Naive thymus-derived CD8-positive, alpha-beta T cell (primary cell): ENCODE data around the gene TIMP4. TPM values are rescaled to one million over a fixed set of nuclear protein-coding genes. Genes with fewer than 3 reads are reported as not detected.

ENCODE experiments used
- ATAC-seq, 2 donors: fragments of 150-1000 bp; cut with Tn5 transposase in 1 of 2; sonication (Bioruptor Pico), chemical (Tn5 transposase) in 1 of 2; 1 replicate in 1 of 2; 2 replicates in 1 of 2; pipeline ENCODE4 v1.10.0; 2021; ENCODE audit warnings: mild to moderate bottlenecking in 2 of 2, moderate library complexity in 2 of 2
- POLR2A ChIA-PET: fragments of 350-600 bp; sonication (Branson Sonifier 250); formaldehyde crosslinking; loops from one replicate; lab custom pipeline; 2021; ENCODE audit warnings: antibody characterized with exemption; lab: Charles Lee
- DNase-seq, 10 donors: peaks; one replicate each; pipeline versions ENCODE4 v3.0.0 to v3.0.0-alpha.2; 2020 to 2022
- H3K27ac Mint-ChIP-seq, 10 donors: one replicate each; pipeline ENCODE4 v1.8.0; 2020 to 2022; ENCODE audit warnings: mild to moderate bottlenecking in 10 of 10, mixed read lengths in 10 of 10, moderate library complexity in 4 of 10, inconsistent platforms in 1 of 10
- H3K27me3 Mint-ChIP-seq, 5 donors: one replicate each; pipeline ENCODE4 v1.8.0; 2021 to 2022; ENCODE audit warnings: mixed read lengths in 5 of 5
- H3K36me3 Mint-ChIP-seq, 3 donors: one replicate each; pipeline ENCODE4 v1.8.0; 2020 to 2022; ENCODE audit warnings: mixed read lengths in 3 of 3, mild to moderate bottlenecking in 2 of 3, inconsistent platforms in 1 of 3
- H3K4me1 Mint-ChIP-seq, 4 donors: one replicate each; pipeline ENCODE4 v1.8.0; 2021 to 2022; ENCODE audit warnings: mixed read lengths in 4 of 4
- H3K4me3 Mint-ChIP-seq, 10 donors: one replicate each; pipeline ENCODE4 v1.8.0; 2020 to 2022; ENCODE audit warnings: mild to moderate bottlenecking in 10 of 10, mixed read lengths in 10 of 10, moderate library complexity in 6 of 10, inconsistent platforms in 1 of 10
- H3K9me3 Mint-ChIP-seq, 9 donors: one replicate each; pipeline ENCODE4 v1.8.0; 2020 to 2022; ENCODE audit warnings: mixed read lengths in 9 of 9, mild to moderate bottlenecking in 3 of 9, inconsistent platforms in 1 of 9, moderate library complexity in 1 of 9
- polyA plus RNA-seq, 3 donors: library from polyadenylated mRNA; unstranded; fragments of 300-500 nt; fragmentation: Illumina TruSeq; gene quantifications; one replicate each; pipeline ENCODE4 v1.2.3, GENCODE V29; 2021
- total RNA-seq, 8 experiments: library from RNA in 2 of 8; stranded (reverse) in 2 of 8; gene quantifications; one replicate each; pipeline ENCODE4 v1.2.3 and lab custom pipeline; 2021 to 2026

Gene TIMP4
- total and polyA plus RNA-seq, 5 experiments from 2014 or later: not detected

DNA sequence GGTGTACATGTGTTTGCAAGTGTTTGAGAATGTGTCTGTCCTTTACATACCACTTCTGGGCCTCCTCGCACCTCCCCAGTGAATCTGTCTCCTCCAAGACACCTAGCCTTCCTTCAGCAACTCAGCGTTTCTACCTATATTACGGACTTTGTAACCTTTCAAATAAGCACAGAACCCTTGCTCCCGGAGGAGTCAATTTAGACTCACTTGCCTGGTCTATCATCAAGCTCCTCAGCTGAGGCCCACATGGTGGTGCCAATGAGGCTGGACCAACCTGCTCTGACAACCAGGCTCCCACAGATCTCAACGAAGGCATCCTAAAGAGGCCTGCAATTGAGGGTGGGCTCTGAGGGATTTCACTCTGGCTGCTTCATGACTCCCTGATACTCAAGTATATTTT is 32.8 kb upstream of the TIMP4 start:
- Mint-ChIP-seq H3K4me1 (peaks cover 6 to 18% (median 10%) of the 10 kb centered on the region in 4 donors), H3K27ac (peak overlapping the region in 1 of 10 donors; percentile 47), H3K4me3 (no peak overlapping the region), H3K36me3 (no peaks in the 10 kb centered on the region), H3K9me3 (no peaks in the 10 kb centered on the region), H3K27me3 (peaks cover 0 to 4% (median 0%) of the 10 kb centered on the region in 5 donors)
- POLR2A ChIA-PET: no interaction called here
- DNase-seq (no peak), ATAC-seq (no peak)

DNA sequence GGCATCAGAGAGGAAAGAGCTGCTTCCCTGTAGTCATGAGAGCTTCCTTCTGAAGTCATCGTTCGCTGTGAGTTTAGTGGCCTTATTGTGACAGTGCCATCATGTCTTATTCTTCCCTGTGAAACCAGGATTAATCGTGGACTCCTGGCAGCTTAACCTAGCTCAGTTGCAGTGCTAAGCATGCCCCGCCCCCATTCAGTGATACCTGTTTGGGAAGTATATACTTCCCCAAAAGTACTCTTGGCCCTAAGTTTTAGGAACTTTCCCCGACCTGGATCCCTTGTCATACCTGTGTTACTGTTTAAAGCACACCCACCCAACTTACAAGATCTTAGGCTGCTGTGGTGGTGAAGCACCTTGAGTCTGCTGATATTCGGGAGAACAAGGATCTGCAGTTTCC is 32.1 kb upstream of the TIMP4 start:
- Mint-ChIP-seq H3K36me3 (no peaks in the 10 kb centered on the region), H3K4me3 (no peak overlapping the region), H3K27me3 (peaks cover 0 to 4% (median 0%) of the 10 kb centered on the region in 5 donors), H3K4me1 (peaks cover 6 to 18% (median 10%) of the 10 kb centered on the region in 4 donors), H3K27ac (no peak overlapping the region), H3K9me3 (no peaks in the 10 kb centered on the region)
- no peak for ATAC-seq
- no peak for DNase-seq
- POLR2A ChIA-PET: no interaction called here

DNA sequence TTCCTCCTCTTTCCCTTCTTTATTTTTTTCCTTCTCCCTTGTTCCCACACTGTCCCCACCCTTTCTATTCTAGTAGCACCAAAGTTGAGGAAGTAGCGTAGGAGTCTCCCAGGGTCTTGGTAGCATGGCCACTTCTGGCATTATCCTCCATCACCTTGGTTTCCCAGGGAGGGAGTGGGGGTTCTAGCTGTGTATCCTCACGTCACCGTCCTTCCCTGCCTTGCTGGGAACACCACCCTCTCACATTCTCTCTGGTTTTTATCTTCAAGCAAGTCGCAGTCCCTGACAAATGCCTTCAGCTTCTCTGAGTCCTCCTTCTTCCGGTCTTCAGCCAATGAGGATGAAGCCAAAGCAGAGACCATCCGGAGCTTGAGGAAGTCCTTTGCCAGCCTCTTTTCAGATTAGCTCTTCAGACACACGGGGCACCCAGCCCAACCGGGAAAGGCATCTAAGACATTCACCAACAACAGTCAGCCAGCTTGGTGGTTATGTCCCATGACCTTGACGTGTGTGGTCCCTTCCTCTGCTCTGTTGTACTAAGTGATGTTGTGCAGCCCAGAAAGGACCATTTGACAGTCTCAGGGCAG is 31.6 kb upstream of the TIMP4 start:
- H3K9me3 Mint-ChIP-seq: no peaks in the 10 kb centered on the region
- no peak for ATAC-seq
- no peak overlapping the region for H3K4me3 Mint-ChIP-seq
- H3K27me3 Mint-ChIP-seq: peaks cover 0 to 4% (median 0%) of the 10 kb centered on the region in 5 donors
- no peaks in the 10 kb centered on the region for H3K36me3 Mint-ChIP-seq
- no peak for DNase-seq
- peaks cover 6 to 18% (median 10%) of the 10 kb centered on the region in 4 donors for H3K4me1 Mint-ChIP-seq
- peak overlapping the region in 1 of 10 donors; percentile 4 for H3K27ac Mint-ChIP-seq
- POLR2A ChIA-PET: no interaction called here

DNA sequence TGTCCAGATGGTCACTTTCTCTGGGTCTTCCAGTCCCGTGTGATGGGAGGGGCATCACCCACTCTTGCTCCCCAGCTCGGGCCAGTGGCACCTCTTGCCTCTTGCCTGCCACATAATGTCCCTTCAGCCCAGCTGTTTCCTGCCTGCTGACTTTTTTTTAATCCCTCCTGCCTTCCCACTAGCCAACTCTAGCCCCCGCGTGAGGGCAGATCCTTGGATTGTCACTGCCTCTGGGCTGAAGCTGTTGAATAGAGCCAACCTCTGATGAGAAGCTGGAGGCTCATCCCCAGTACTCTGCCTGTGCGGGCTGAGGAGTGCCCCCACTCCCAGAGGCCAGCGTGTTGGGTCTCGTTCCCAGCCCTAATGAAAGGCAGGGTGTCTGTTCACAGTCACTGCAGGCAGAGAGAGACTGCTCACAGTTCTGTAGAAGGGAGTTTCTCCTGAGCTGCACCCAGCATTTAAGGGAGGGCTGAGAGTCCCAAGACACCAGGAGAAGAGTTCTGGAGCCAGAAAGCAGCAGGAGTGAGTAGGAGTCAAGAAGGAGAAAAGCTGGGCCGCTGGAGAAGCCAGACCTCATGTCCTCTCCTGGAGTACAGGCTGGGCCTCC is 30.1 kb upstream of the TIMP4 start:
- Mint-ChIP-seq H3K27me3 (peaks cover 0 to 4% (median 0%) of the 10 kb centered on the region in 5 donors), H3K36me3 (no peaks in the 10 kb centered on the region), H3K27ac (peak overlapping the region in 1 of 10 donors; percentile 55), H3K4me1 (peaks cover 6 to 15% (median 10%) of the 10 kb centered on the region in 4 donors), H3K9me3 (no peaks in the 10 kb centered on the region), H3K4me3 (no peak overlapping the region)
- DNase-seq: no peak
- no peak for ATAC-seq
- POLR2A ChIA-PET: no interaction called here

DNA sequence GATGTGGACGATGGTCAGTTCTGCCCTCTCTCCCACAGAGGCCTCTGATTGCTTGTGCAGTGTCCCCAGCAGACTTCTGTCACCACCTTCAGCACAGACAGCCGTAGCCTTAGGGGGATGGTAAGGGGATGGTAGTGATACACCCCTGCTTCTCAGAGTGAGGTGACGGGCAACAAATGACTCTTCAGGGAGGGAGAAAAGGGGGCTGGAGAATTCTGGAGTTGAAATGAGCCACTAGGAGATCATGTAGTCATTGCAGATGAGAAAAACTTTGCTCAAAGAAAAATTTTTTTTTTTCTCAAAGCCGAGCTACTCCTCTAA is 29.6 kb upstream of the TIMP4 start:
- Mint-ChIP-seq H3K36me3 (no peaks in the 10 kb centered on the region), H3K9me3 (no peaks in the 10 kb centered on the region), H3K4me1 (peaks cover 6 to 15% (median 10%) of the 10 kb centered on the region in 4 donors), H3K4me3 (no peak overlapping the region), H3K27ac (no peak overlapping the region), H3K27me3 (peaks cover 0 to 4% (median 0%) of the 10 kb centered on the region in 5 donors)
- POLR2A ChIA-PET: no interaction called here
- ATAC-seq: no peak
- DNase-seq: no peak

DNA sequence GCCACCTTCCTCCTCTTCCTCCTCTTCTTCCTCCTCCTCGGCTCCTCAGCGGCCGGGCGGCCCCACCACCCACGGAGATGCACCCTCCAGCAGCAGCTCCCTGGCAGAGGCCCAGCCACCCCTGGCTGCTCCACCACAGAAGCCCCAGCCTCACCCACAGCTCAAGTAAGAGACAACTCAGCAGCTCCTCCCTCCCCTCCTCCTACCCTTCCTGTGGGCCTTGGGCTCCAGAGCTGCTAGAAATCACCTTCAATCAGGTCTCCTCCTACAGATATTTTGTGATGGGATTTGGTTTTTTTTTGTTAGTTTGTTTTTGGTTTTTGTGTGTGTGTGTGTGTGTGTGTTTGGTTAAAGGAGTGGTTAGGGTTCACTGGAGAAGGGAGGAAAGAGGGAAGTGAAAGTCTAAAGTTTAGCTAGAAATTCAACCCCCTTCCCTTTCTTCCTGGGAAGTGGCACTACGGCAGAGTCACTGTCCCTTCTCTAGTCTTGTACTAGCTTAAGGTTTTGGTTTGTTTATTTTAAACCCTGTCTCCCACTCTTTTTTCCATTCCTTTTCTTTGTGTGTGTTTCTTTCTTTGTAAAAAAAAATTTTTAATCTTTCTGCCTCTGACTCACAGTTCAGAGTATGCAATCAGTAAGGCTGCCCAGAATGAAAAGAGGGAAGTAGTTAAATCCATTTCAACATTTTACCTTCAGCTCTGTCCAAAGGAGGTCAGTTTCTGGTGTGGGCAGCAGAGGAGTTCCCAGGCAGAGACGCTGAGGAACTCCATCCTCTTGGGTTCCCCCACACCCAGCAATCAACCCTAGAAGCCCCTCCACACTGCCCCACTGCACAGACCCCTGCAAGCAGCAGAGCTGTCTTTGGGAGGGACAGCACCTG is 29.0 kb upstream of the TIMP4 start:
- H3K27ac Mint-ChIP-seq: peak overlapping the region in 4 of 10 donors; percentile 46 to 87 (median 62)
- no peaks in the 10 kb centered on the region for H3K36me3 Mint-ChIP-seq
- H3K27me3 Mint-ChIP-seq: peaks cover 0 to 4% (median 0%) of the 10 kb centered on the region in 5 donors
- H3K4me1 Mint-ChIP-seq: peaks cover 6 to 15% (median 10%) of the 10 kb centered on the region in 4 donors
- peak overlapping the region in 3 of 10 donors; percentile 20 to 51 (median 40) for H3K4me3 Mint-ChIP-seq
- ATAC-seq (peak; percentile 42 to 58), DNase-seq (peak in 2 of 10 donors; percentile 0 to 19)
- no peaks in the 10 kb centered on the region for H3K9me3 Mint-ChIP-seq
- POLR2A ChIA-PET: no interaction called here

DNA sequence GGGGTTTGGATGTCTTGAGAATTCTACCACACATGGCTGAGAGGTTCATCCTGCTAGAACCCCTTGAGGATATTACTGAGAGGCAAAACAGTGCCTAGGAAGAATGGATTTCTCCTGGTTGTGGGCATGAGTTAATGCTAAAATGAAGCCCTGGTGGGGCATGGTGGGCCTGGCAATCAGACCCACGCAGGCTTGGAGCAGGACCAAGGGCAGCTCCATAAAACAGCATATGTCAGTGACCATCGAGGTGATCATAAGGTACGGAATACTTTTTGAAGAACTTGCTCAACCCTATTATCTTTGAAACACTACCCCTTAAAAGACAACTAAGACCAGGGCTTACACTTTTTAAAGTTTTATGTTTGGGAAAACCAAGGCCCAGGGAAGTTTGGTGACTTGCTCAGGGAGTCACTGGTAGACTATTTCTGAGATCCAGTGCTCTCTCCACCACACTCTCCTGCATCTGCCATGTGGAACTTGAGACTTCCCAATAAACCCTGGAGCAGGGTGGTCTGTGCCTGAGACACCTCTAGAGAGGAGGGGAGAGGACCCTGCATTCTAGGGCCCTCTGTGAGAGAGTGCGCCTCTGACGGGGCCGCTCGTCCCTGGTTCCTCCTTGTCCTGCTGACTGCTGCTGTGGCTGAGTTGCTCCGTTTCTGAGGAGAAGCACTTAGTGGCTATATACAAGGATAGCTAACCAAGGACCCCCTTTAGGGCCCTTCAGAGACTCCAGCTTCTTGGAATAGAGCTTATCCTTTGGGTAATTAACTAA is 28.0 kb upstream of the TIMP4 start:
- H3K36me3 Mint-ChIP-seq: no peaks in the 10 kb centered on the region
- H3K4me1 Mint-ChIP-seq: peaks cover 4 to 15% (median 10%) of the 10 kb centered on the region in 4 donors
- peak overlapping the region in 1 of 10 donors; percentile 46 for H3K27ac Mint-ChIP-seq
- no peaks in the 10 kb centered on the region for H3K9me3 Mint-ChIP-seq
- POLR2A ChIA-PET: no interaction called here
- H3K4me3 Mint-ChIP-seq: no peak overlapping the region
- peaks cover 0 to 4% (median 0%) of the 10 kb centered on the region in 5 donors for H3K27me3 Mint-ChIP-seq
- no peak for ATAC-seq
- DNase-seq: no peak

DNA sequence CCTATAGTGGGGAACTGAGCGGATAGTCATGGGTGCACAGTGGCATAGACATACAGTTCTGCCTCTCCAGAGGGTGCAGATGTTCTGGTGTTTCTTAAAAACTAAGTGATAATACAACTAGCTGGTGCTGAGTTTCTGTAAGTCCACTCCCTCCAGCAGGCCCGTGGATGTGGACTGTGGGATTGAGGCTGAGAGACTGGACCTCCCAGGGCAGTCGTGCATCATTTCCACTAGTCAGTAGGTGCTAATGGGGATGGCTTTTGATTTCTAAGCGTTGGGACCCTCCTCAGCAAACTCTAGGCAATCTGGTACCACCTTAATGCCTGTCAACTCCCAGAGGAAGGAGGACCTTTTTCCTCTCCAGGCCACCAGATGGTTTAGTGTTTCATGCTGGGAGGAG is 27.3 kb upstream of the TIMP4 start:
- no peak overlapping the region for H3K27ac Mint-ChIP-seq
- DNase-seq: no peak
- no peaks in the 10 kb centered on the region for H3K9me3 Mint-ChIP-seq
- peaks cover 6 to 15% (median 10%) of the 10 kb centered on the region in 4 donors for H3K4me1 Mint-ChIP-seq
- no peaks in the 10 kb centered on the region for H3K36me3 Mint-ChIP-seq
- POLR2A ChIA-PET: no interaction called here
- H3K4me3 Mint-ChIP-seq: no peak overlapping the region
- ATAC-seq: no peak
- peaks cover 0 to 4% (median 0%) of the 10 kb centered on the region in 5 donors for H3K27me3 Mint-ChIP-seq

DNA sequence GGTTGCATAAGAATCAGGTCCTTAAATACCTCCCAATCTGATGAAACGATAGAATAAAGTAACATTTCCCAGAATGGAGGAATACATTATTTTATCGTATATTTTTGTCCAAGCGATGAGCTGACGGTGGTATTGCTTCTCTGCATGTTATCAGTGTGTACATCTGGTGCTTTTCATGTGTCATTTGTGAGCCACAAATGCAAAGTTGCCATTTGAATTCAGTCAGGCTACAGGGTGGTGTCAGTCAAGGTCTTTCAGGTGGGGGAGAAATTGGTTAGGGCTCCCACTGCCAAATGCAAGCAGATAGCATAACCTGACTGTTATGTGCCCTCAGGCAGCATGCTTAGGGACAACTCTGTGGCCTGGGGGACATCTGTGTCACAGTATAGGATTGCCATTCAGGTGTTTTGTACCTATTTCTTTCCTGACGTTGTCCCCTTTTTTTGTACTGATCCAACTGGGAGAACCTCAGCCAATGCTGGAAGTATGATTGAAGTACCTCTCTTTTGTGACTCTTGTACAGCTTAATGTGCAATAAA is 26.5 kb upstream of the TIMP4 start:
- H3K27me3 Mint-ChIP-seq: peaks cover 0 to under 1% (median 0%) of the 10 kb centered on the region in 5 donors
- DNase-seq: no peak
- no peak for ATAC-seq
- H3K4me3 Mint-ChIP-seq: no peak overlapping the region
- no peak overlapping the region for H3K27ac Mint-ChIP-seq
- no peaks in the 10 kb centered on the region for H3K36me3 Mint-ChIP-seq
- H3K9me3 Mint-ChIP-seq: no peaks in the 10 kb centered on the region
- POLR2A ChIA-PET: no interaction called here
- H3K4me1 Mint-ChIP-seq: peaks cover 6 to 15% (median 10%) of the 10 kb centered on the region in 4 donors

DNA sequence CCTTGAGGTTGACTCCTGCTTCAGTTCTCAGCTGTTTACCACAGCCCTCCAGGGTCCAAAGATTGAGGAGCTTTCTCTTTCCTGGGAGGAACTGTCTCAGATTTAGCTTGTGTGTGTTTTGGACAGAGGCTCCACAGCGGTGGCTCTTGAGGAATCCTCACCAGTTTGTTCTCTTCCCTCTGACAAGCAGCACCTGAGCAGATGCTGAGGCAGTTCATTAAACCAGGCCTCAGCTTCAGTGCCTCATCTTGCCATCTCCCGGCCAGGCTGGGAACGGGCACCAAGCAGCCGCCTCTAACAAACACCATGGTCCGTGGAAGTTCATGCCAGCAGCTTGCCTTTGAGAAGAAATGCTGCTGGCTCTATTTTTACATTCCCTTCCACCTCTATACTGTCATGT is 25.8 kb upstream of the TIMP4 start:
- no peak overlapping the region for H3K27ac Mint-ChIP-seq
- no peaks in the 10 kb centered on the region for H3K27me3 Mint-ChIP-seq
- peaks cover 6 to 15% (median 10%) of the 10 kb centered on the region in 4 donors for H3K4me1 Mint-ChIP-seq
- no peak overlapping the region for H3K4me3 Mint-ChIP-seq
- DNase-seq: no peak
- POLR2A ChIA-PET: no interaction called here
- H3K9me3 Mint-ChIP-seq: no peaks in the 10 kb centered on the region
- ATAC-seq: no peak
- H3K36me3 Mint-ChIP-seq: no peaks in the 10 kb centered on the region

DNA sequence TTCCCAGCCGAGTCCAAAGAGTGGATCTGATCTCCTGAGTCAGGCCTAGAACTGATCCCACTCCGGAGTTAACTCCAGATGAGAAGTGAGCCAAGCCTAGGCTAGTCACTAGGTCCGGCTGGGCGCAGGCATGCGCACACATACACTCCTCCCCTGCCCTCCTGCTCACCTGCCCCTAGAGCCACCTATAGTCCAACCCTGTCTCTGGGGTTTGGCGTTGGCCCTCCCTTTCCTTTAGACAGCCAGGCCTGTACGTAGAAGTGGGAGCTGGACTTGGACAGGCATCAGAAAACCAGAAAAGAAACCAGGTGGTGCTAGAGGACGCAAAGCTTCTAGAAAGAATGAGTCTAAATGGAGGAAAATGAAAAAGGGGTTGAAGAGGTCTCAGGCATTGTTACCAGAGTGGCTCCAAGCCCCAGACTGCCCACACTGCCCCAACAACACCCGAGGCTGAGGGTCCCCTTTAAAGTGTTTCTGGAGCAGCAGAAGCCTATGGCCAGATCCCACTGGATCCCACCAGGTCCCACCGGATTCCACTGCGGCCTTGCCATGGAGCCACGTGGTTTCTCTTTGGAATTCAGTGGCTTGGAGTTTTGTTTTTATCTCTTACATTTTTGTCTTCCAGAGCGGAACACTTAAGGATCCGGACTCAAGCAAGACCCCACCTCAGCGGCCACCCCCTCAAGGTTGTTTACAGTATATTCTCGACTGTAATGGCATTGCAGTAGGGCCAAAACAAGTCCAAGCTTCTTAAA is 24.2 kb upstream of the TIMP4 start:
- no peak overlapping the region for H3K27ac Mint-ChIP-seq
- DNase-seq (no peak), ATAC-seq (no peak)
- no peaks in the 10 kb centered on the region for H3K27me3 Mint-ChIP-seq
- H3K36me3 Mint-ChIP-seq: no peaks in the 10 kb centered on the region
- no peak overlapping the region for H3K4me3 Mint-ChIP-seq
- H3K4me1 Mint-ChIP-seq: peaks cover 6 to 9% (median 6%) of the 10 kb centered on the region in 4 donors
- no peaks in the 10 kb centered on the region for H3K9me3 Mint-ChIP-seq
- POLR2A ChIA-PET: no interaction called here

DNA sequence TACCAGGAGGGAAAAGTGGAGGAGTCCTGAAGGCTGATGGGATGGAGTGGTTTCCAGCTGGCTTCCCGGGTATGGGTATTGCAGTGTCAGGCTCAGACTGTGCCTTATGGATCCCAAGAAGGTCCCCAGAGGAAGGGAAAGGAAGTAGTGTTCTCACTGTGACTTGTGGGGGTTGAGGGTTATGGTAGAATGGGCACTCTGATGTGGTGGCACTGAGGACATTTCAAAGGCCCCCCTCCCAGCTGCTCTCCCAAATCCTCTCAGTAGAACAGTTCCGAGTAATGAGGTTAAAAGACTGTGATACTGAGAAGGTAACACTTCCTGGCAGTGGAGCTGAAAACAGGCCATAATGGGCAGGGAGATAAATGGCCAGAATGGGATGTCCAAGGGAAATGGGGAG is 23.1 kb upstream of the TIMP4 start:
- POLR2A ChIA-PET: no interaction called here
- Mint-ChIP-seq H3K4me3 (no peak overlapping the region), H3K9me3 (no peaks in the 10 kb centered on the region), H3K27ac (no peak overlapping the region), H3K4me1 (peaks cover 0 to 2% (median 1%) of the 10 kb centered on the region in 4 donors), H3K27me3 (no peaks in the 10 kb centered on the region), H3K36me3 (no peaks in the 10 kb centered on the region)
- no peak for ATAC-seq
- no peak for DNase-seq
